HG03565 (cell line): ENCODE results near the gene PTCD1.

Experiments used
- ATAC-seq: cut with Tn5 transposase; IDR thresholded peaks from one replicate; pipeline ENCODE4 v1.9.1; 2021; ENCODE audit warnings: mild to moderate bottlenecking, moderate library complexity; ENCODE audit not compliant: unreplicated experiment

PTCD1 gene

GRCh38 chr7:99371376-99371920 is 67.2 kb downstream of the PTCD1 start:
- ATAC-seq, result no peak

GRCh38 chr7:99369767-99370391 is 68.7 kb downstream of the PTCD1 start:
- ATAC-seq, result no peak

GRCh38 chr7:99368750-99369389 is 69.7 kb downstream of the PTCD1 start:
- ATAC-seq, result no peak
